Liver (tissue), 3 donors: Measurements from ENCODE around the gene RELN.

Source experiments
- EGR1 ChIP-seq, 2 donors: IDR thresholded peaks; 2 replicates each; pipeline ENCODE4 v1.6.1; 2016 to 2018; ENCODE audit warnings: antibody characterized with exemption in 2 of 2, low read depth in 2 of 2
- TF ChIP-seq, protein P1 (sequence below): fragments of 150-350 bp; IDR thresholded peaks from 2 replicates; pipeline ENCODE4 v1.5.1; 2017; ENCODE audit warnings: improper control_type of control experiment, low read depth, low read length; ENCODE audit not compliant: missing input control
- donor health status: healthy.
- donor health status: healthy.

DNA sequence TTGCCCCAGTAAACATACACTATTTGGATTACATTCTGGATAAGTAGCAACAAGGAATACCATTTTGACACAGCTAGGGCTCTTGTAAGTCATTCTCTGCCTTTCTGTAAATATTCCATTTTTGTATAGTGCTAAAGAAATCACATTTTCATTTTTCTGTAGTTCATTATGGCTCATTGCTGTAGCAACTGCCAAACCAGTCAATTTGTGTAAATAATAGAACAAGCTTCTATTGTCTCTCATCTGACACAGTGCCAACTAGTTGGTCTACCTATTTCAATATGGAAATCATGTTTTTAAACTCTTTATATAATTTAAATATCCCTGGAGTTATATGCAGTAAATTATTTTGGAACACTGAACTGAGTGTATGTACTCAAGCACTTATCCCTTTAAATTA lies 193.7 kb downstream of the RELN start:
- TF ChIP-seq, protein P1, sequence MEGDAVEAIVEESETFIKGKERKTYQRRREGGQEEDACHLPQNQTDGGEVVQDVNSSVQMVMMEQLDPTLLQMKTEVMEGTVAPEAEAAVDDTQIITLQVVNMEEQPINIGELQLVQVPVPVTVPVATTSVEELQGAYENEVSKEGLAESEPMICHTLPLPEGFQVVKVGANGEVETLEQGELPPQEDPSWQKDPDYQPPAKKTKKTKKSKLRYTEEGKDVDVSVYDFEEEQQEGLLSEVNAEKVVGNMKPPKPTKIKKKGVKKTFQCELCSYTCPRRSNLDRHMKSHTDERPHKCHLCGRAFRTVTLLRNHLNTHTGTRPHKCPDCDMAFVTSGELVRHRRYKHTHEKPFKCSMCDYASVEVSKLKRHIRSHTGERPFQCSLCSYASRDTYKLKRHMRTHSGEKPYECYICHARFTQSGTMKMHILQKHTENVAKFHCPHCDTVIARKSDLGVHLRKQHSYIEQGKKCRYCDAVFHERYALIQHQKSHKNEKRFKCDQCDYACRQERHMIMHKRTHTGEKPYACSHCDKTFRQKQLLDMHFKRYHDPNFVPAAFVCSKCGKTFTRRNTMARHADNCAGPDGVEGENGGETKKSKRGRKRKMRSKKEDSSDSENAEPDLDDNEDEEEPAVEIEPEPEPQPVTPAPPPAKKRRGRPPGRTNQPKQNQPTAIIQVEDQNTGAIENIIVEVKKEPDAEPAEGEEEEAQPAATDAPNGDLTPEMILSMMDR: no peak
- TF ChIP-seq EGR1 (IDR thresholded peaks at IDR 0.05; ENCODE audit: low read depth in 2 of 2): no peak
